ENCODE measurements around the gene C4BPB. TPM values are rescaled to one million over a fixed set of nuclear protein-coding genes. Genes with fewer than 3 reads are reported as not detected.

C4BPB gene
- not detected in 2 replicates for total RNA-seq (2014; rRNA removed; shearing (Covaris generic))

GRCh38 chr1:207088701-207089626, at the start of gene C4BPB:
C4BPB (plus strand) TSS chr1:207088860; CDS start chr1:207089532, 672 bp downstream.

GRCh38 chr1:207051191-207051943, 37.3 kb upstream of the C4BPB start, which contains the start of gene YOD1:
YOD1 (minus strand) TSS chr1:207051208; CDS start chr1:207051030, 178 bp downstream.

GRCh38 chr1:207052911-207053769, 35.5 kb upstream of the C4BPB start, which contains the start of gene PFKFB2:
PFKFB2 (plus strand) TSS chr1:207053275; CDS start chr1:207054718, 1,443 bp downstream.

GRCh38 chr1:207103892-207104373, 15.3 kb downstream of the C4BPB start, which contains the start of gene C4BPA:
C4BPA (plus strand) TSS chr1:207104233; CDS start chr1:207113026, 8,793 bp downstream.

Other genes with a start within 250 kb of the C4BPB start
- gene IL20, start 223.2 kb upstream of the C4BPB start, total RNA-seq (2014; rRNA removed; shearing (Covaris generic)), result 0.23 TPM in 1 of 2 replicates, not detected in the other
- 101 and 122 TPM in 2 replicates for gene IL24, start 191.4 kb upstream of the C4BPB start, total RNA-seq (2014; rRNA removed; shearing (Covaris generic))
- gene FCMR, start 166.9 kb upstream of the C4BPB start, total RNA-seq (2014; rRNA removed; shearing (Covaris generic)), result 0.37 and 1.2 TPM in 2 replicates
- gene PIGR, start 142.4 kb upstream of the C4BPB start, total RNA-seq (2014; rRNA removed; shearing (Covaris generic)), result 0.03 TPM in 1 of 2 replicates, not detected in the other
- gene FCAMR, start 118.4 kb upstream of the C4BPB start, total RNA-seq (2014; rRNA removed; shearing (Covaris generic)), result not detected in 2 replicates
- gene C1orf116, start 56.1 kb upstream of the C4BPB start, total RNA-seq (2014; rRNA removed; shearing (Covaris generic)), result 0.04 and 0.13 TPM in 2 replicates
- 18.1 and 18.3 TPM in 2 replicates for gene YOD1, start 37.7 kb upstream of the C4BPB start, total RNA-seq (2014; rRNA removed; shearing (Covaris generic))
- 5.8 and 7.3 TPM in 2 replicates for gene PFKFB2, start 35.6 kb upstream of the C4BPB start, total RNA-seq (2014; rRNA removed; shearing (Covaris generic))
- gene C4BPA, start 15.4 kb downstream of the C4BPB start, total RNA-seq (2014; rRNA removed; shearing (Covaris generic)), result not detected in 2 replicates
- 103 and 120 TPM in 2 replicates for gene CD55, start 232.8 kb downstream of the C4BPB start, total RNA-seq (2014; rRNA removed; shearing (Covaris generic))